Stimulated activated naive CD4-positive, alpha-beta T cell treated with Interleukin-2 at 50 U/mL for 16 hours (primary cell): ENCODE results near the gene PKN1.
"Not testable (repeated sequence)": the region's sequence is repeated elsewhere in the genome, so short reads cannot be mapped to it uniquely, and the experiment has no call there.

Experiments used
- DNase-seq: peaks from one replicate; lab custom pipeline; 2025; lab: John Stamatoyannopoulos, UW

PKN1 gene

GRCh38 chr19:14430712-14431111, 2.4 kb upstream of the PKN1 start:
- DNase-seq, result no peak

DNA sequence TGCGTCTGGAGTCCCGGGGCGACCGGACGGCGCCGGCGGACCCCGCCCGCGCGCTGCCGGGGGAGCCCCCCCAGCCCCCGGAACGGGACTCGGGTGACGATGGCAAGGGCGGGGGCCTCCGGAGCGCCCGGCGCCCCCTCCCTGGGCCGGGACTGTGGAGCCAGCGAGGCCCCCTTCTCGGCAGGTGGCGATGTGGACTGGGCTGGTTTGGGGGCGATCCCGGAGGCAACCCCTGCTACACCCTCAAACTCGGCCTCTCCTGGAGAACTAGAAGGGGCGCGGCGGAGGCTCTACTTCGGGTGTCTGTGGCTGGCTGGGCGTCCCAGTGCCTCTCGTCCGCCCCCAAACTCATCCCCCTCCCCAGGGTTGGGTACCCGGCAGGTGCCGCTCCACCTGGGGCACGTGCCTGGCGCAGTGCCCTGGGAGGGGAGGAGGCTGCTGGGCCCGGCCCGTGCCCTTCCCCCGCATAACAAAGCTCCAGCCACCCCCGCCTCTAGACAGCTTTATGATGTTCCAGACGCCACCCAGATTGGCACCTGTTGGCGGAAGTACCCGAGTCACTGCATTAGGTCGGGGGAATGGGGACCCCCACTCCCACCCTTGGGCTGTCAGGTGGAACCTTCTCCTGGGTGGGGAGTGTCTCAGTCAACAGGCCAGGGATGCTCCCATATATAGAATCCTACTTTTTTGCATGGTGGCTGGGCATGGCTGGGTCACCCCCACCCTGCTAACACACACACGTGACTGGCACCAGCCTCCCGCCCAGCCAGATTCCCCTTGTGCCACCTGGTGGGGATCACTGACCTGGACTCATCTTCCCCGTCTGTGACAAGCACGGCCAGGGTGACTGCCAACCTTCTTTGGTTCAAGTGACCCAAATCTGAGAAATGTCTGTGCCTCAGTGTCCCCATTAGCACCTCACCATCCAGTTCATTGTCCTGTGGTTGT, 722 bp downstream of the PKN1 start:
- DNase-seq, result peak; percentile 30

- peak; percentile 25 for DNase-seq
These were observed 1.6 kb downstream of the PKN1 start for GRCh38 chr19:14434543-14435319.

DNA sequence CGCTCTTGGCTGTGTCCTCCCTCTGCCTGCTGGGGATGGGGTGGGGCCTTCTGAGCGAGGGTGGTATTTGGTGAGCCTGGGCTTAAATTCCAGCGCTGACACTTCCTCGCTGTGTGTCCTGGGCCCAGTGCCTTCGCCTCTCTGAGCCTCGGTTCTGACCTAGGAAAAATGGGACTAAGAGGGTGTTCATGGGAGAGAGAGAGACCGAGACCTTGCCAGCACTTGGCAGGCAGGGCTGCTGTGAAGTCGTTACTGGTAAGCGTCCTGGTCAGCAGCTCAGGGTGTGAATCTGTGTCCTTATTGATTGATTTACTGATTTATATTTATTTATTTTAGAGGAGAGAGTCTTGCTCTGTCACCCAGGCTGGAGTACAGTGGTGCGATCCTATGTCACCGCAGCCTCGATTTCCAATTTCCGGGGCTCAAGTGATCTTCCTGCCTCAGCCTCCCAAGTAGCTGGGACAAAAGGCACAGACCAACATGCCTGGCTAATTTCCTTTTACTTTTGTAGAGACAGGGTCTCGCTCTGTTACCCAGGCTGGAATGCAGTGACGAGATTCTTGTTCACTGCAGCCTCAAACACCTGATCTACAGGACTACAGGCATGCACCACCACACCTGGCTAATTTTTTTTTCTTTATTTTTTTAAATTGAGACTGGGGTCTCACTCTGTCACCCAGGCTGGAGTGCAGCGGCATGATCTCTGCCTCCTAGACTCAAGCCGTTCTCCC, 2.4 kb downstream of the PKN1 start:
- DNase-seq, result no peak

GRCh38 chr19:14437578-14438140, 4.6 kb downstream of the PKN1 start:
- DNase-seq, result no peak

DNA sequence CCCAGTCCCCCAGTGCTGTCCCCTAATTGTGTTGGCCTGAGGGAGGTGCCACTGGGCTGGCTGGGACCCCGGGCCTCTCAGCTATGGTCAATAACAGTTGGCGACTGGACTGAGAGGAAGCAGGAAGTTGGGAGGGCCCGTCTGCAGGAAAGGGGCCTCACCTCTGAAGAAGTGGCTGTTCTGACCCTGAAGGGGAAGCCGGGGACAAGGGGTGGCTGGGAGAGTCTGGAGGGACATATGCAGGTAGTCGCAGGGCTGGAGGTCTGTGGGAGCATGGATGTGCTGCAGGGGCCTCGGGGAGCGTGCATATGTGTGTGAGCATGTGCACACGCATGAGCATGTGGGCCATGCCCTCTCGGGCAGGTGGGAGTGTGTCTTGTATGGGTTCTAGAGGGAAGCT, 5.9 kb downstream of the PKN1 start:
- DNase-seq, result no peak

GRCh38 chr19:14440049-14440448, 6.9 kb downstream of the PKN1 start:
- peak; percentile 73 for DNase-seq

DNA sequence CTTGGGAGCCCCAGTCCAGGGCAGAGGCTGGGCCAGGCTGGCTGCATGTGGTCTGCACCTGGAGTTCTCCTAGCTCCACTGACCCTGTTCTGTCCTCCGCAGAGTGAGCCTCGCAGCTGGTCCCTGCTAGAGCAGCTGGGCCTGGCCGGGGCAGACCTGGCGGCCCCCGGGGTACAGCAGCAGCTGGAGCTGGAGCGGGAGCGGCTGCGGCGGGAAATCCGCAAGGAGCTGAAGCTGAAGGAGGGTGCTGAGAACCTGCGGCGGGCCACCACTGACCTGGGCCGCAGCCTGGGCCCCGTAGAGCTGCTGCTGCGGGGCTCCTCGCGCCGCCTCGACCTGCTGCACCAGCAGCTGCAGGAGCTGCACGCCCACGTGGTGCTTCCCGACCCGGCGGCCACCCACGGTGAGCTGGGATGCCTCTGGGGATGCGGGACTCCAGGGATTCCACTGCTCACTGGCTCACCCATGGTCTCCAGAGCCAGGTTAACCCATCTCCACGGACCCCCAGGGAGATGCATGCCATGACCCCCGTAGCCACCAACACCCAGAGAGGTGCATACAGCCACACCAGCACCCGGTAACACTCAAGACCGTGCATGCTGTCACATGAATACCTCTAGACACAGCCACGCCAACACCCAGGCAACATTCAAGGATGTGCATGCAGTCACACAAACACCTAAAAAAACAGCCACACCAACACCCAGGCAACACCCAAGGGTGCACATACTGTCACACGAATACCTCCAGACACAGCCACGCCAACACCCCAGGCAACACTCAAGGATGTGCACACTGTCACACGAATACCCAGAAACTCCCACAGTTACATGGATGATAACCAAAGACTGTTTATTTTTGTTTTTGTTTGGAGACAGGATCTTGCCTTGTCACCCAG, 8.2 kb downstream of the PKN1 start:
- no peak for DNase-seq

DNA sequence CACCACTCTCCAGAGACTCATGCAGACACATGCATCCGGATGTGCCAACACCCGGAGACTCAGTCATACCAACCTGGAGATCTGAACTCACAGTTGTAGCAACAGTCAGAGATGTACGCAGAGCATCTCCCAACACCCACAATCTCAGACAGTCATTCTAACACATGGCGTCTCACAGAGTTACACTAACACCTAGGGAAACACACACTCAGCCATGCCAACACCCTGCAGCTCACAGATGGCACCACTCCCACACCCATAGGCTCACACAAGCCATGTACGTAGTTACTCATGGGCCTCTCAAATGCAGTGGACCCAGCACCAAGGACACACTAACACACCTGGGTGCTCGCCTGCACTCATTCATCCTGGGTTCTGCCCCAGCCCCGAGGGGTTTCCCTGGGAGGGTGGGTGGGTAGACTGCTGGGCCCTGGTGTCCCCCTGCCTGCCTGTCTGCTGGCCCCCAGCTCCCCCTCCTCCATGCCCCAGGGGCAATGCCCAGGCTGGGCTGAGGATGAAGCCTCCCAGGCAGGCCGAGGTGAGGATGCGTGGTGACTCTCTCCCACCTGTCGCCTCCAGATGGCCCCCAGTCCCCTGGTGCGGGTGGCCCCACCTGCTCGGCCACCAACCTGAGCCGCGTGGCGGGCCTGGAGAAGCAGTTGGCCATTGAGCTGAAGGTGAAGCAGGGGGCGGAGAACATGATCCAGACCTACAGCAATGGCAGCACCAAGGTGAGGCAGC, 10.0 kb downstream of the PKN1 start:
- no peak for DNase-seq

DNA sequence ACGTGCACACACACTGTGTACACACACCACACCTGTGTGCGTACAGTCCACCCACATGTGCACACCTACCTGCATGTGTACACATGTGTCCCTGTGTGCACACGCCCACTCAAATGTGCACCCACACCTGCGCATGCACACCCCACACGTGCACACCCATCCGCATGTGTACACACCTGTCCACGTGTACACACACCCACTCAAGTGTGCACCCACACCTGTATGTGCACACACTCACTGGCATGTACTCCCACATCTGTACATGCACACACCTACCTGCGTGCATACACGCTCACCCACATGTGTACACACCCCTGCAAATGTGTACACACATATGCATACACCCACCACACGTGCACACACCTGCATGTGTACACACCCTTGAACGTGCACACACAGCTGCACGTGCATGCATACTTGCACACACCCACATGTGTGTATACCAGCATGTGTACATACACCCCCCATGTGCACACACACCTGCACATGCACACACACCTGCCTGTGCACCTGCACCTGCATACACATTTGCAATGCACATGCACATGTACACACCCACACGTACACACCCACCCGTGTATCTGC, 10.6 kb downstream of the PKN1 start:
- DNase-seq, result no peak

DNA sequence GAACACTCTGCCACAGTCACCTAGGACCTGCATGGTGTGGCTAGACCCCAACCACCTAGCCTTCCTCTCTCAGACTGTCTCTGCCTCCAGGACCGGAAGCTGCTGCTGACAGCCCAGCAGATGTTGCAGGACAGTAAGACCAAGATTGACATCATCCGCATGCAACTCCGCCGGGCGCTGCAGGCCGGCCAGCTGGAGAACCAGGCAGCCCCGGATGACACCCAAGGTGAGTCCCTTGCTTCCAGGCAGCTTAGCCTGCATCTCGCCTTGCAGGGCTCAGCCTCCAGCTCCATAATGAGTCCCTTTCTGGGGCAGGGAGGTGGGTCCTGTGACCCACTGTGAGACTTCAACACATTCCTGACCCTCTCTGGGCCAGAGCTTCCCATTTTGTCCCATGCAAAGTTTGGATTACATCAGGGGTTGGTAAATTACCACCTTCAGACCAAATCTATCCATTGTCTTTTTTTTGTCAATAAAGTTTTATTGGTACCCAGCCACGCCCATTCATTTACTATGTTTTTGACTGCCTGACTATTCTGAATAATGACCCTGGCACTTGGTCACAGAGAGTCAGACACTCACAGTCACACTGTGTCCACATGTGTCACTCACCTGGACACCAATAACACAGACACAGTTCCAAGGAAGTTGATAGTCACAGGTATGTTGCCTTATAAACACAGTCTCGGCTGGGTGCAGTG, 13.4 kb downstream of the PKN1 start:
- no peak for DNase-seq

DNA sequence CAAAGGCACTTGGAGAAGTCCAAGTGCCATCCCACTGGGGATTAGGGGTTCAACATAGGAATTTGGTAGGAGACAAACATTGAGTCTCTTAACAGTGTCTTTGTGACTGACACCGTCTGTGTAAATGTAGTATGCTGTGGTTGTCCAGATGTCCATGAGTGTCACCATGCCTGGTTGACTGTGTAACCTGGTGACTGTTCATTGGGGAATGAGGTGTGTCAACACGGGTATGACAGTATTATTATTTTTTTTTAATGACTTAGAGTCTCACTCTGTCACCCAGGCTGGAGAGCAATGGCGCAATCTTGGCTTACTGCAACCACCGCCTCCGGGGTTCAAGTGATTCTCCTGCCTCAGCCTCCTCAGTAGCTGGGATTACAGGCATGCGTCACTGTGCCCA, 16.2 kb downstream of the PKN1 start:
- DNase-seq, result no peak

- DNase-seq, result peak; percentile 50
These were observed 17.2 kb downstream of the PKN1 start for GRCh38 chr19:14450168-14450874.

DNA sequence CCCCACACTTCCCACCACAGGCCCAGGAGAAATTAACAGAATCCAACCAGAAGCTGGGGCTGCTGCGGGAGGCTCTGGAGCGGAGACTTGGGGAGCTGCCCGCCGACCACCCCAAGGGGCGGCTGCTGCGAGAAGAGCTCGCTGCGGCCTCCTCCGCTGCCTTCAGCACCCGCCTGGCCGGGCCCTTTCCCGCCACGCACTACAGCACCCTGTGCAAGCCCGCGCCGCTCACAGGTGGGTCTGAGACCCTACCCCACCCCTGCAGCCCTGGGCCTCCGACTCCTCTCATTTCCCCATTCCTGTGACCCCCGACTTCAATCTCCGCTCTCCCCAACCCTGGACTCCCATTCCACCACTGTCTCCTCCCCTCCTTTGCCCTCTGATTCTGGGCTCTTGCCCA, 17.8 kb downstream of the PKN1 start:
- no peak for DNase-seq

- DNase-seq, result not testable (repeated sequence)
These were observed 19.2 kb downstream of the PKN1 start for GRCh38 chr19:14452303-14452702.

DNA sequence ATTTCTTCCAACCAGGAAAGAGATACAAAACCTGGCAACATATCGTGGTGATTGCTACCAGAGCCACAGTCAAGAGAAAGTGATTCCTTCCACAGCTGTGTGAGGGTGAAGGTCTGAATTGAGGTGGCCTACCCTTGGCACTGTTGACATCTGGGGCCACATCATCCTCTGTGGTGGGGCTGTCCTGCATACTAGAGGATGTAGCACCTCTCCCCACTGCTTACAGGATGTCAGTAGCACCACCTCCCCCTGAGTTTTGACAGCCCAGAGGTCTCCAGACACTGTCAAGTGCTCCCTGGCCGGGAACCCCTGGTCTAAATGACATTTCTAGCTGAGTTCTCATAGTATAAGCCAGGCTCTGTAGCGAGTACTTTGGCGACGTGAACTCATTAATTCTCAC, 26.6 kb downstream of the PKN1 start:
- DNase-seq, result no peak

- no peak for DNase-seq
These were observed 27.8 kb downstream of the PKN1 start for GRCh38 chr19:14460935-14461334.

DNA sequence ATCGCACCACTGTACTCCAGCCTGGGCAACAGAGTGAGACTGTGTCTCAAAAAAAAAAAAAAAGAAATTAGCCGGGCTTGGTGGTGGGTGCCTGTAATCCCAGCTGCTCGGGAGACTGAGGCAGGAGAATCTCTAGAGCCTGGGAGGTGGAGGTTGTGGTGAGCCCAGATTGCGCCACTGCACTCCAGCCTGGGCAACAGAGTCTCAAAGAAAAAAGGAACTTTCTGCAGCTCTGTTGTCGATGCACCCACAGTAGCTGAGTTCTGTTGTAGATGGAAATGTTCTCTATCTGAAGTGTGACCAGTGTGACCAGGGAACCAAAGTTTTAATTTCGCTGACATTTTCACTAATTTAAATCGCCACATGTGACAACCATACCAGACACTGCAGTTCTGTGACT, 29.3 kb downstream of the PKN1 start:
- not testable (repeated sequence) for DNase-seq

DNA sequence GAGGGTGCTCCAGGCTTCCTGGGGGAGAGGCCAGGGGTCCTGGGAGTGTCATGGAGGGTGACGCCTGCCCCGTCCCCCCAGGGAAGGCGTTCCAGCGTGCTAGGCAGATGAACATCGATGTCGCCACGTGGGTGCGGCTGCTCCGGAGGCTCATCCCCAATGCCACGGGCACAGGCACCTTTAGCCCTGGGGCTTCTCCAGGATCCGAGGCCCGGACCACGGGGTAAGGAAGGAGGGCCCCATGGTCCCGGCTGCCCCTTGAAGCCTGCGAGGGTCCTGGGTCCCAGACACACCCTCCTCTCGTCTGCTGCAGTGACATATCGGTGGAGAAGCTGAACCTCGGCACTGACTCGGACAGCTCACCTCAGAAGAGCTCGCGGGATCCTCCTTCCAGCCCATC, 30.6 kb downstream of the PKN1 start:
- DNase-seq, result no peak
